ENCODE measurements around the gene CLTCL1. TPM values are rescaled to one million over a fixed set of nuclear protein-coding genes. Genes with fewer than 3 reads are reported as not detected.
A peak's percentile ranks its signal among the peaks of the same experiment; 100 is the strongest.

The CLTCL1 gene
- total and polyA plus RNA-seq, 4 donors = 2.0 to 4.8 (median 2.6) TPM

GRCh38 chr22:19151329-19152191 is 140.0 kb downstream of the CLTCL1 start:
- Histone ChIP-seq H3K9me3 (ENCODE audit: control insufficient read depth in 4 of 4, low read length in 3 of 4) (no peaks in the 10 kb centered on the region), H3K4me1 (ENCODE audit: control insufficient read depth in 4 of 4, insufficient read depth in 4 of 4, low read length in 3 of 4) (peaks cover 4 to 12% (median 4%) of the 10 kb centered on the region in 4 donors), H3K27me3 (ENCODE audit: control insufficient read depth in 4 of 4, insufficient read depth in 4 of 4, low read length in 3 of 4) (peaks cover 4 to 10% (median 7%) of the 10 kb centered on the region in 4 donors), H3K36me3 (ENCODE audit: control insufficient read depth in 4 of 4, insufficient read depth in 3 of 4, low read depth in 1 of 4, low read length in 3 of 4) (no peaks in the 10 kb centered on the region), H3K27ac (ENCODE audit: low read depth in 1 of 2, low read length in 2 of 2) (no peak overlapping the region), H3K4me3 (ENCODE audit: low read depth in 1 of 3, low read length in 3 of 3) (no peak overlapping the region), H3K9ac (ENCODE audit: low read depth in 1 of 2, low read length in 2 of 2) (no peak overlapping the region)
- TF ChIP-seq HNF4A (conservative IDR thresholded peaks at IDR 0.05) (no peak), HNF4G (IDR thresholded peaks at IDR 0.05) (no peak), NR2F2 (IDR thresholded peaks at IDR 0.05) (no peak), FOXA1 (IDR thresholded peaks at IDR 0.05) (no peak)
- WGBS = 59% methylated on average over 10 of the region's 10 CpGs
- DNase-seq (ENCODE audit: low spot score) = no peak

DNA sequence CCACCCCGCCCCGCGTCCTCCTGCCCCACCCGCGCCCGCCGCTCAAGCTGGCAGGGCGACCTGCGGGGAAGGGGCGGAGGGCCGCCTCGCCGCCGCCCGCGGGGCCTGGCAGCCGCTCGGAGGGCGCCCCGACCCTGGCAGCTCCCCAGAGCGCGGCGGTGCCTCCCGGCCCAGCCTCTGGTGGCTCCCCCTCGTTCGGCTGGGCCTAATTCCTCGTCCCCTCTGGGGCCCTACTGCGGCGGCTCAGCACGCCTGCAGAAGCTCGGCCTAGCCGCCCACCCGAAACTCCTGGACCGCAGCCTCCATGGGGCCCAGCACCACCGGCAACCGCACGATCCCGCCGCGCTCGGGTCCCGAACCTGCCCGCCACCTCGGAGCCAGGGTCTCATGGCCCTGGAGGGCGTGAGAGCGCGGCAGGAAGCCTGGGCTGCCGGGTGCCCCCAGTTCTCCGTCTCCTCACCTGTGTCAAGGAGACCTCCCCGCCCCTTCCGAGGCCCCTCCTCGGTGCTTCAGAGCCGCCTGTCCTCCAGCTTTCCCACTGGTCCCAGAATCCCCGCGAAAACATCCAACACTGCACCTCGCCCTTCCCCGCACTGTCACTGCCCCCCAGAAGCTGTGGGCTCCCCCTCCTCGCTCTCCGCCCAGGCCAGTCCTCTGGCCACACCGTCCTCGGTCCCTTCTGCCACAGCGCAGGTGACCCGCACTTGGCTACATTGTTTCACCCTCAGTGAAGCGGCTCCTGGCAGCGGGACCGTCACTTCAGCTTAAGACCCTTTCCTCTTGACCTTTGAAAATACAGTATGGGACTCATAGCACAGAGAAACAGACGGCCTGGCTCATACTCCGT is 140.8 kb downstream of the CLTCL1 start:
- DNase-seq (ENCODE audit: low spot score) = no peak
- Histone ChIP-seq H3K4me1 (ENCODE audit: control insufficient read depth in 4 of 4, insufficient read depth in 4 of 4, low read length in 3 of 4) (peaks cover 4 to 12% (median 4%) of the 10 kb centered on the region in 4 donors), H3K9ac (ENCODE audit: low read depth in 1 of 2, low read length in 2 of 2) (no peak overlapping the region), H3K4me3 (ENCODE audit: low read depth in 1 of 3, low read length in 3 of 3) (no peak overlapping the region), H3K36me3 (ENCODE audit: control insufficient read depth in 4 of 4, insufficient read depth in 3 of 4, low read depth in 1 of 4, low read length in 3 of 4) (no peaks in the 10 kb centered on the region), H3K27me3 (ENCODE audit: control insufficient read depth in 4 of 4, insufficient read depth in 4 of 4, low read length in 3 of 4) (peaks cover 4 to 10% (median 7%) of the 10 kb centered on the region in 4 donors), H3K9me3 (ENCODE audit: control insufficient read depth in 4 of 4, low read length in 3 of 4) (no peaks in the 10 kb centered on the region), H3K27ac (ENCODE audit: low read depth in 1 of 2, low read length in 2 of 2) (no peak overlapping the region)
- no peak for TF ChIP-seq HNF4G (IDR thresholded peaks at IDR 0.05)
- no peak for TF ChIP-seq GABPA (IDR thresholded peaks at IDR 0.05 in 1 of 2, conservative IDR thresholded peaks at IDR 0.05 in 1 of 2)
- TF ChIP-seq YY1 (IDR thresholded peaks at IDR 0.05) = no peak
- TF ChIP-seq, protein P1, sequence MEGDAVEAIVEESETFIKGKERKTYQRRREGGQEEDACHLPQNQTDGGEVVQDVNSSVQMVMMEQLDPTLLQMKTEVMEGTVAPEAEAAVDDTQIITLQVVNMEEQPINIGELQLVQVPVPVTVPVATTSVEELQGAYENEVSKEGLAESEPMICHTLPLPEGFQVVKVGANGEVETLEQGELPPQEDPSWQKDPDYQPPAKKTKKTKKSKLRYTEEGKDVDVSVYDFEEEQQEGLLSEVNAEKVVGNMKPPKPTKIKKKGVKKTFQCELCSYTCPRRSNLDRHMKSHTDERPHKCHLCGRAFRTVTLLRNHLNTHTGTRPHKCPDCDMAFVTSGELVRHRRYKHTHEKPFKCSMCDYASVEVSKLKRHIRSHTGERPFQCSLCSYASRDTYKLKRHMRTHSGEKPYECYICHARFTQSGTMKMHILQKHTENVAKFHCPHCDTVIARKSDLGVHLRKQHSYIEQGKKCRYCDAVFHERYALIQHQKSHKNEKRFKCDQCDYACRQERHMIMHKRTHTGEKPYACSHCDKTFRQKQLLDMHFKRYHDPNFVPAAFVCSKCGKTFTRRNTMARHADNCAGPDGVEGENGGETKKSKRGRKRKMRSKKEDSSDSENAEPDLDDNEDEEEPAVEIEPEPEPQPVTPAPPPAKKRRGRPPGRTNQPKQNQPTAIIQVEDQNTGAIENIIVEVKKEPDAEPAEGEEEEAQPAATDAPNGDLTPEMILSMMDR (IDR thresholded peaks at IDR 0.05; ENCODE audit: low read depth, low read length, missing input control) = no peak
- WGBS = 11% methylated on average over 68 of the region's 68 CpGs

GRCh38 chr22:19149991-19150390 is 141.5 kb downstream of the CLTCL1 start, which contains the start of gene GSC2:
TSS of gene GSC2 (minus strand) at chr22:19150292. CDS start at chr22:19150283, 9 bp downstream.
- H3K4me3 ChIP-seq (ENCODE audit: low read depth in 1 of 3, low read length in 3 of 3) = peak within 1 kb of the TSS in 1 of 3 donors; percentile 22
- no peak within 1 kb of the TSS for H3K27ac ChIP-seq (ENCODE audit: low read depth in 1 of 2, low read length in 2 of 2)
- no peak for DNase-seq (ENCODE audit: low spot score)
- H3K36me3 ChIP-seq (ENCODE audit: control insufficient read depth in 4 of 4, insufficient read depth in 3 of 4, low read depth in 1 of 4, low read length in 3 of 4) = no peaks in the 10 kb centered on the region
- peaks cover 4 to 10% (median 7%) of the 10 kb centered on the region in 4 donors for H3K27me3 ChIP-seq (ENCODE audit: control insufficient read depth in 4 of 4, insufficient read depth in 4 of 4, low read length in 3 of 4)
- no peaks in the 10 kb centered on the region for H3K9me3 ChIP-seq (ENCODE audit: control insufficient read depth in 4 of 4, low read length in 3 of 4)
- 4% methylated on average over 59 of the region's 59 CpGs for WGBS
- H3K9ac ChIP-seq (ENCODE audit: low read depth in 1 of 2, low read length in 2 of 2) = no peak within 1 kb of the TSS
- peaks cover 4 to 12% (median 4%) of the 10 kb centered on the region in 4 donors for H3K4me1 ChIP-seq (ENCODE audit: control insufficient read depth in 4 of 4, insufficient read depth in 4 of 4, low read length in 3 of 4)
- no peak for TF ChIP-seq RXRA (IDR thresholded peaks at IDR 0.05)
- TF ChIP-seq, protein P2, sequence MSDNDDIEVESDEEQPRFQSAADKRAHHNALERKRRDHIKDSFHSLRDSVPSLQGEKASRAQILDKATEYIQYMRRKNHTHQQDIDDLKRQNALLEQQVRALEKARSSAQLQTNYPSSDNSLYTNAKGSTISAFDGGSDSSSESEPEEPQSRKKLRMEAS (IDR thresholded peaks at IDR 0.05) = no peak
- TF ChIP-seq NR2F2 (IDR thresholded peaks at IDR 0.05) = no peak
- TF ChIP-seq, protein P1 (IDR thresholded peaks at IDR 0.05; ENCODE audit: low read depth, low read length, missing input control) = no peak
- no peak for TF ChIP-seq GABPA (IDR thresholded peaks at IDR 0.05 in 1 of 2, conservative IDR thresholded peaks at IDR 0.05 in 1 of 2)
- TF ChIP-seq FOXA1 (IDR thresholded peaks at IDR 0.05) = no peak
- TF ChIP-seq TAF1 (conservative IDR thresholded peaks at IDR 0.05) = no peak
- TF ChIP-seq EGR1 (IDR thresholded peaks at IDR 0.05; ENCODE audit: low read depth in 2 of 2) = no peak
- no peak for TF ChIP-seq FOXA2 (IDR thresholded peaks at IDR 0.05)
- TF ChIP-seq HNF4A (conservative IDR thresholded peaks at IDR 0.05) = no peak
- TF ChIP-seq ATF3 (IDR thresholded peaks at IDR 0.05) = no peak
- no peak for TF ChIP-seq SP1 (IDR thresholded peaks at IDR 0.05)
- no peak for TF ChIP-seq YY1 (IDR thresholded peaks at IDR 0.05)
- no peak for TF ChIP-seq RAD21 (IDR thresholded peaks at IDR 0.05)
- TF ChIP-seq, protein P3, sequence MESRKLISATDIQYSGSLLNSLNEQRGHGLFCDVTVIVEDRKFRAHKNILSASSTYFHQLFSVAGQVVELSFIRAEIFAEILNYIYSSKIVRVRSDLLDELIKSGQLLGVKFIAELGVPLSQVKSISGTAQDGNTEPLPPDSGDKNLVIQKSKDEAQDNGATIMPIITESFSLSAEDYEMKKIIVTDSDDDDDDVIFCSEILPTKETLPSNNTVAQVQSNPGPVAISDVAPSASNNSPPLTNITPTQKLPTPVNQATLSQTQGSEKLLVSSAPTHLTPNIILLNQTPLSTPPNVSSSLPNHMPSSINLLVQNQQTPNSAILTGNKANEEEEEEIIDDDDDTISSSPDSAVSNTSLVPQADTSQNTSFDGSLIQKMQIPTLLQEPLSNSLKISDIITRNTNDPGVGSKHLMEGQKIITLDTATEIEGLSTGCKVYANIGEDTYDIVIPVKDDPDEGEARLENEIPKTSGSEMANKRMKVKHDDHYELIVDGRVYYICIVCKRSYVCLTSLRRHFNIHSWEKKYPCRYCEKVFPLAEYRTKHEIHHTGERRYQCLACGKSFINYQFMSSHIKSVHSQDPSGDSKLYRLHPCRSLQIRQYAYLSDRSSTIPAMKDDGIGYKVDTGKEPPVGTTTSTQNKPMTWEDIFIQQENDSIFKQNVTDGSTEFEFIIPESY (IDR thresholded peaks at IDR 0.05) = no peak
- no peak for TF ChIP-seq HNF4G (IDR thresholded peaks at IDR 0.05)
- no peak for TF ChIP-seq JUND (IDR thresholded peaks at IDR 0.05)

Data from liver (tissue), 9 donors.